Measurements from ENCODE around the gene BARX2.
A peak's percentile ranks its signal among the peaks of the same experiment; 100 is the strongest.

Gene BARX2

GRCh38 chr11:129447654-129448239 lies 72.1 kb downstream of the BARX2 start:
- DNase-seq (ENCODE audit: insufficient read length) (no peak), FAIRE-seq (peak; percentile 61)
- TF ChIP-seq POLR2A (IDR thresholded peaks at IDR 0.05; ENCODE audit: low read depth, low read length) (no peak), TAF1 (IDR thresholded peaks at IDR 0.05; ENCODE audit: borderline replicate concordance, low read depth, low read length) (no peak)

- DNase-seq (ENCODE audit: insufficient read length) (no peak), FAIRE-seq (no peak)
- no peak for TF ChIP-seq POLR2AphosphoS5 (IDR thresholded peaks at IDR 0.05; ENCODE audit: low read depth, low read length)
- TF ChIP-seq TAF1 (IDR thresholded peaks at IDR 0.05; ENCODE audit: borderline replicate concordance, low read depth, low read length), result no peak
- TF ChIP-seq POLR2A (IDR thresholded peaks at IDR 0.05; ENCODE audit: low read depth, low read length), result no peak
These were observed 75.9 kb downstream of the BARX2 start for GRCh38 chr11:129451524-129451923.

DNA sequence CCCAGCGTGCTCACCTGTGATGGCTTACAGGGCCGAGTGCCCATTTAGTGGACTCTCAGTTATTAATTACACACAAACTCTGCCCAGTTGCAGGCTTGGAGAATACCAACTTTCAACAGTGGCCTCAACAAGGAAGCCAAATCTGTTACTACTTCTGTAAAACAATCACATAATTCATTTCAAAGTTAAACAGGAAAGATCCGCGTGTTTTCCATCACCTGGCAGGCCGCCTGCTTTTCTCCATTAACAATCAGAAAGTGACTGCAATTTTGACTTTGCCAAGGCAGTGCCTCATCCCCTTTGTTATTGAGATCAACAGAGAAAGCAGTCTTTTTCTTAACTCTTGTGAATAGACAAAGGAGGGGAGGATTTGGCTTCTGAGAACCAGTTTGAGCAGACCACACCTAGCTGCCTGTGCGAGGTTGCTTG lies 77.7 kb downstream of the BARX2 start:
- no peak for TF ChIP-seq POLR2A (IDR thresholded peaks at IDR 0.05; ENCODE audit: low read depth, low read length)
- no peak for TF ChIP-seq POLR2AphosphoS5 (IDR thresholded peaks at IDR 0.05; ENCODE audit: low read depth, low read length)
- DNase-seq (ENCODE audit: insufficient read length), result no peak
- FAIRE-seq, result no peak

DNA sequence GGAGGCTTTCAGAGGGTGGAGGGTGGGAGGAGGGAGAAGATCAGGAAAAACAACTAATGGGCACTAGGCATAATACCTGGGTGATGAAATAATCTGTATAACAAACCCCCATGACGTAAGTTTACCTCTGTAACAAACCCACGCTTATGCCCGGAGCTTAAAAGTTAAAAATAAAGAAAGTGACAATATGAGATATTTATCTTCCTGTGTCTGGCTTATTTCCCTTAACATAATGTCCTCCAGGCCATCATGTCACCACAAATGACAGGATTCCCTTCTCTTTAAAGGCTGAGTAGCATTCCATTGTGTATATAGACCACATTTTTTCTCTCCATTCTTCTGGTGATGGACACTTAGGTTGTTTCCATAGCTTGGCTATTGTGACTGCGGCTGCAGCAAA lies 79.5 kb downstream of the BARX2 start:
- DNase-seq (ENCODE audit: insufficient read length) (no peak), FAIRE-seq (no peak)
- no peak for TF ChIP-seq TAF1 (IDR thresholded peaks at IDR 0.05; ENCODE audit: borderline replicate concordance, low read depth, low read length)
- no peak for TF ChIP-seq POLR2AphosphoS5 (IDR thresholded peaks at IDR 0.05; ENCODE audit: low read depth, low read length)
- TF ChIP-seq POLR2A (IDR thresholded peaks at IDR 0.05; ENCODE audit: low read depth, low read length), result no peak

GRCh38 chr11:129455756-129456655 lies 80.4 kb downstream of the BARX2 start:
- DNase-seq (ENCODE audit: insufficient read length) (no peak), FAIRE-seq (no peak)
- TF ChIP-seq POLR2AphosphoS5 (IDR thresholded peaks at IDR 0.05; ENCODE audit: low read depth, low read length), result no peak
- no peak for TF ChIP-seq TAF1 (IDR thresholded peaks at IDR 0.05; ENCODE audit: borderline replicate concordance, low read depth, low read length)
- TF ChIP-seq POLR2A (IDR thresholded peaks at IDR 0.05; ENCODE audit: low read depth, low read length), result no peak

- FAIRE-seq (peak; percentile 9), DNase-seq (ENCODE audit: insufficient read length) (no peak)
- TF ChIP-seq POLR2AphosphoS5 (IDR thresholded peaks at IDR 0.05; ENCODE audit: low read depth, low read length) (no peak), POLR2A (IDR thresholded peaks at IDR 0.05; ENCODE audit: low read depth, low read length) (no peak), TAF1 (IDR thresholded peaks at IDR 0.05; ENCODE audit: borderline replicate concordance, low read depth, low read length) (no peak)
These were observed 81.7 kb downstream of the BARX2 start for GRCh38 chr11:129457321-129457720.

DNA sequence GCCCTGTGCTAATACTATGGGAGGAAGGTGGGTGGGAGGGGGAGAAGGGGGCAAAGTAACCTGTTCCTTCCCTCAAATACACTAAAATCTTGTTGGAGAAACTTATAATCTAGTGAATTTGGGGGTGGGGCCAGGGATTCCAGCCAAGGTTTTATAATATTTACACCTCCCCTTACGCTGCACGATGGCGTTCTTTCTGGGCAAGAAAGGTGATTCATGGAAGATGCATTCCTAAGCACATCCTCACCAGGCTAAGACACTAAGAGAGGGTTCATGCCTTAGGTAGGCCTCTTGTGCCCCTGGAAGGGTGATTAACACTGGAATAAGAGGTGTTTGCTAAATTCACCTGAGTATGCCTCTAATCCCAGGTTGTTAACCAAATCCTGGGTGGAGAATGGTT lies 82.6 kb downstream of the BARX2 start:
- DNase-seq (ENCODE audit: insufficient read length), result no peak
- peak; percentile 5 for FAIRE-seq
- TF ChIP-seq POLR2AphosphoS5 (IDR thresholded peaks at IDR 0.05; ENCODE audit: low read depth, low read length) (no peak), POLR2A (IDR thresholded peaks at IDR 0.05; ENCODE audit: low read depth, low read length) (no peak), TAF1 (IDR thresholded peaks at IDR 0.05; ENCODE audit: borderline replicate concordance, low read depth, low read length) (no peak)

GRCh38 chr11:129458756-129459535 lies 83.3 kb downstream of the BARX2 start:
- TF ChIP-seq POLR2AphosphoS5 (IDR thresholded peaks at IDR 0.05; ENCODE audit: low read depth, low read length) (no peak), POLR2A (IDR thresholded peaks at IDR 0.05; ENCODE audit: low read depth, low read length) (no peak), TAF1 (IDR thresholded peaks at IDR 0.05; ENCODE audit: borderline replicate concordance, low read depth, low read length) (no peak)
- FAIRE-seq (peak; percentile 71), DNase-seq (ENCODE audit: insufficient read length) (no peak)

DNA sequence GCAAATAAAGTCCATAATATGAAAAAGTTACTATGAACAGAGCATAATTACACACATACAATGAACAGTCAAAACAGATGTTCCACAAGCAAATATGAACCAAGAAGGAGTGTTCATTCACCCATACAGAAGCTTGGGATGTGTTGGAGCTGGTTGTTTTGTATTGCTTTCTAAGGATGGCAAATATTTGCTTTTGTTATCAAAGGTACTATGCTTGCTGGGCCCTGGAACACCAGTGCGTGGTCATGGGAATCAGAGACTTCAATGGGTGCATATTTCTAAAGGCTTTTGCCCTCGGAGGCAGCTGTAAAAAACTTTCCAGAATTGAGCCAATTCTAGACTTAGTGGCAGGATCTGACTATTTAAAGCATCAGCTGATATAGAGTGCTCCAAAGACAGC lies 85.1 kb downstream of the BARX2 start:
- TF ChIP-seq TAF1 (IDR thresholded peaks at IDR 0.05; ENCODE audit: borderline replicate concordance, low read depth, low read length) (no peak), POLR2AphosphoS5 (IDR thresholded peaks at IDR 0.05; ENCODE audit: low read depth, low read length) (no peak), POLR2A (IDR thresholded peaks at IDR 0.05; ENCODE audit: low read depth, low read length) (no peak)
- no peak for DNase-seq (ENCODE audit: insufficient read length)
- no peak for FAIRE-seq

GRCh38 chr11:129484068-129484467 lies 108.4 kb downstream of the BARX2 start:
- FAIRE-seq, result no peak
- no peak for TF ChIP-seq POLR2A (IDR thresholded peaks at IDR 0.05; ENCODE audit: low read depth, low read length)
- no peak for TF ChIP-seq TAF1 (IDR thresholded peaks at IDR 0.05; ENCODE audit: borderline replicate concordance, low read depth, low read length)
- no peak for TF ChIP-seq POLR2AphosphoS5 (IDR thresholded peaks at IDR 0.05; ENCODE audit: low read depth, low read length)
- no peak for DNase-seq (ENCODE audit: insufficient read length)

GRCh38 chr11:129489249-129489648 lies 113.6 kb downstream of the BARX2 start:
- DNase-seq (ENCODE audit: insufficient read length) (no peak), FAIRE-seq (no peak)
- TF ChIP-seq POLR2AphosphoS5 (IDR thresholded peaks at IDR 0.05; ENCODE audit: low read depth, low read length) (no peak), TAF1 (IDR thresholded peaks at IDR 0.05; ENCODE audit: borderline replicate concordance, low read depth, low read length) (no peak), POLR2A (IDR thresholded peaks at IDR 0.05; ENCODE audit: low read depth, low read length) (no peak)

Data from GM12892 (cell line).